NCI-H2171 (cell line): ENCODE measurements around the gene RND3.
A peak's percentile ranks its signal among the peaks of the same experiment; 100 is the strongest.

Source experiments
- DNase-seq: peaks from one replicate; lab custom pipeline; 2025; lab: John Stamatoyannopoulos, UW

The RND3 gene, protein sequence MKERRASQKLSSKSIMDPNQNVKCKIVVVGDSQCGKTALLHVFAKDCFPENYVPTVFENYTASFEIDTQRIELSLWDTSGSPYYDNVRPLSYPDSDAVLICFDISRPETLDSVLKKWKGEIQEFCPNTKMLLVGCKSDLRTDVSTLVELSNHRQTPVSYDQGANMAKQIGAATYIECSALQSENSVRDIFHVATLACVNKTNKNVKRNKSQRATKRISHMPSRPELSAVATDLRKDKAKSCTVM

DNA sequence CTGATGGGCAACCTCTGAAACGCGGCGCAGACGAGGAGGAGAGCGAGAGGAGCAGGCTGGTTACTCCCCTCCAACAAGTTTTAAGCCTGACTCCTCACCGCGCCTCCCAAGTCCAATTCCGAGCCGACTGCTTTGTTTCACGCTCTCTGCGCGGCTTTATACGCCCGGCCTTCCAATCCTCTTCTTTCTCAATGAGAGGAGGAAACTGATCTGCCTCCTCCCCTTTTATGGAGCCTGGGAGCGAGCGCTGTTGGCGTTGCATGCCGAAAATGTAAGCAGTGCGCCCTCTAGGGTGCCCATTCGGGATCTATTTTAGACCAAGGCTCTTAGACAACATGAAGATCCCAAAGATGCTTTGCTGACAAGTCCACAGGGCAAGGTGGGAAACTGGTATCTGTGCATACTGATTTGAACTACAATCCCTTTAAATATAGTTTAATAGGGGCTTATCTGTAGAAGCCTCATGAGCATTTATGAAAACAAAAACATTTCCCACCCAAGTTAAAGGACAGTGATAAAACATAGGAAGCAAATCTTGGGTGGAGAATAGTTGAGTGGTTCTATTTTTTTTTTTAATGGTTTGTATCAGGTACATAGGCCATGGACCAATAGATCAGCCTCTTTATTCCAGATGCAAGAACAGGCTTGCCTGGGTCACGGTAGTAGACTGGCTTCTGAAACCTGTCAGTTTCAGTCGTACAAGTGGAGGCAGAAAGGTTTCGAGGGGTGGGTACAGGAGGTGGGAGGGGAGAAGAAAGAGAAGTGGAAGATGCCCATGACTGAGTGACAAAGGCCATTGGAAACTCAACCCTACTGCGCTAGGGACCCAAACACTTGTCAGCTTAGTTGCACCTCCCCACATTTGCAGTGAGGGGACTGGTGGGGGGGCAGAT lies at the start of gene RND3:
Gene RND3 (minus strand): TSS at position 131 of the 893 bp plus-strand sequence. CDS start 250 bp downstream, outside the sequence.
- peak; percentile 98 for DNase-seq

DNA sequence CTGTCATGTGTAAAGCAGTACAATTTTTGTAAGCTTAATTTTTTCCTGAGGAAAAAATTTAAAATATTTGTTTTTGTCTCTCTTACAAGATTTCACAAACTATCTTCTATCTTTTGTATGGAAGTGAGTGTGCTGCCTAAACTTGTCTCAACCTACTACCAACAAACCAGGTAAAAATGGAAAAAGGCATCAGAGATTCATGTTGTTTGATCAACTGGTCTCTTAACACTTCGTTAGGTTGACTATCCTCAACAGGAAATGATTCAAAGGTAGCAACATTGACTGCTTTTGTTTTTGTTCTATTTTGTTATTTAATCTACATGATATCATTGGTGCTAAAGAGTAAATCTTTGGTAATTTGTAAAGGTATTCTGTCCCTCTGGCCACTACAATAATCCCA lies 47.7 kb upstream of the RND3 start:
- no peak for DNase-seq

DNA sequence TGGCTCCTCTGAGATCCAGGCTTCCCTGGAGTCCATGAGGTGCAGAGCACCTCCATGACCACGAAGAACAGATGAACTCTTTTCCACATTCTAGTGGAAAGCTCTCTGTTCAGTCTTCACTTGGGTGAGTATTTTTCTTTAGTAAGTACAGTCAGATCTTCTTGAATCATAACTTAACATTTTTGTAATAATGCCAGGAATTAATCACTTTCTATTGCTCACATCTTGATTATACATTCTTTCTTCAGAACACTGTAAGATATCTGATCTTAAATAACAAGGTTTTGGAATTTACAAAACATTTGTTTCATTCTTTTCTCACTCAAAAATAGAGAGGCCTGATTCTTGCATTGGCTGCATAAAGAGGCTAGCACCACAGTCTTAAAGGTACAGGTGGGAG lies 45.4 kb upstream of the RND3 start:
- DNase-seq, result no peak

DNA sequence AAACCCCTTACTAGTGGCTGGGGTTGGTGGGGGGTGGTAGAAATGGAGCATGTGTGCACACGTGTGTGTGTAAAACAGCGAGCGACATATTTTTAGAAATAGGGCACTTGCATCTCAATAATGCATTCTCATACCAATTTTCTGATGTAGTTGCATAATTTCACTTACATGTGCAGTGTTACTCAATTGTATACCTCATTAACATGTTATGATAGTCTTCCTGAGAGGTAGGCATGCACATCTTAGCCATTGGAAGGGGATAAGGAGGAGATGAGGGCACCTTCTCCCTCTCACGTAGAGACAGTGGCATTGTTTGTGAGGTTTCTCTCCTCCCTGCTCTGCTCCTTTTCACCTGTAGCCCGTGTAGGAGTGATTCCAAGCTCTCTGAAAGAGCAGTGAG lies 44.6 kb upstream of the RND3 start:
- no peak for DNase-seq

DNA sequence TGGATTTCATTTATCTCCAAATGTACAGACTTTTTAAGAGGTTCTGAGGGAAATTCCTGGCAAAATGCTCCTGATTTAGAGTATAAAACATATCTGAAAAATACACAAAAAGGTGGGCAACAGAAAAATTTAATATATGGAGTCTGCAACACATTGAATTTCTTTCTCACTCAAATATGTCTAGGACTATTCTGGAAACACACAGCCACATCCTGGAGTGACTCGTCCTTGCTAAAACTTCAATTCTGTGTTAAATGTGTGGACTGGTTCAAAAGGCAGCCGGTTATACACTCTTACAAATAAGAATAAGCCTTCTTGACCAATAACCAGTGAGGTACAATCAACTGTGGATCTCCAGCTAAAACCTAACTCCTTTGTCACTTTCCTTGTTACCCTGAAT lies 44.1 kb upstream of the RND3 start:
- no peak for DNase-seq

DNA sequence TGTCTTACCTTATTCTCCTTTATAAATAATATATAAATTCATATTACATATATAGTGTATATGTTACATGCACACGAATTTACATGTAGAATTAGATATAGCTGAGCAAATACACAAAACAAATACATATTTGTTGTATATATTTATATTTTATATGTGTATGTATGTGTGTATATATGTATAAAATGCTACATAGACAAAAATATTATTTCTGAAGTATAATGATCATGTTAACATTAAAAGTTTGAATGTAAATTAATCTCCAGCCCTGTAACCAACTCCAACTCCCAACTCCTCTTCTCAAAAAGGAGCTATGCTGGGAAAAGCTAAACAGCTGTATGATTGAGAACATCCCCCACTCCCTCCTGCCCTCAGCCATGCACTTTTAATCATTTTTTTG lies 42.7 kb upstream of the RND3 start:
- DNase-seq, result no peak

DNA sequence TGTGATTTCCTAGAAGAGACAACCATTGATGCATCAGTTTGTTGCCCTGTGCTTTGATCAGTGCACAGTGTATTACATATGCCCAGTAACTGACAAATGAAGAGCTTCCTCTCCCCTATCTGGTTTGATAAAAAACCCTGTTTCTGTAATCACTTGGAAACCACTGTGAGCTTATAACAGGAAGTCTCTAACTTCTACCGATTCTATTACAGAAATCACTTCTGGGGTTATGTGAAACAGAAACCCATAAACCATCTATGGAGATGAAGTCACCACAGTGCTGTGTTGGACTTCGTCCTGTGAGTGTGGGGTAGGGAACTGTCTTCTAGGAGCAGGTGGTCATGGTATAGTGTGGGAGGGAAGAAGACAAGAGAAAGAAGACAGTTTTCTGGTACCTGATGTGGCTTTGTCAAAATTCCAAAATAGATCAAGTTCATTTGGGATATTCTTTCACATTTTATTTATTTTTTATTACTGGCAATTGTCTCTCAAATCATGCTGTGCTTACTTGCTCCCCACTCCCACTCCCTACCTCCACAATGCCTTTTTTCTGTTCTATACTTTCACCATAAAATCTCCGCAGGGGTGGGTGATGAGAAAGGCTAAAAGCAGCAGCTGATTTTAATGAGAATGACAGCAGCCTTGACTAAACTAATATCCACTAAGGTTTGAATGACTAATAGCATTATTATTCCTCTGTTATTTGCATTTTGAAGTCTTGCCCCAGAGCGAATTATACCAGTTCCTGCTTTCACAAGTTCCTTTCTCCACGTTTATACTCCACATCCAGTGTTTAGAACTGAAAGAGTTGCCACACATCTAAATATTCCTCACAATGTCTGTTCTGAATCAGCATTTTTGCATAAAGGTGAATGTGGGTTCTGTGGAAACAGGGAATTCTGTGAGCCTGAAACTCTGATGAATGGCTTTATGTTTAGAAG lies 41.7 kb upstream of the RND3 start:
- DNase-seq, result no peak

DNA sequence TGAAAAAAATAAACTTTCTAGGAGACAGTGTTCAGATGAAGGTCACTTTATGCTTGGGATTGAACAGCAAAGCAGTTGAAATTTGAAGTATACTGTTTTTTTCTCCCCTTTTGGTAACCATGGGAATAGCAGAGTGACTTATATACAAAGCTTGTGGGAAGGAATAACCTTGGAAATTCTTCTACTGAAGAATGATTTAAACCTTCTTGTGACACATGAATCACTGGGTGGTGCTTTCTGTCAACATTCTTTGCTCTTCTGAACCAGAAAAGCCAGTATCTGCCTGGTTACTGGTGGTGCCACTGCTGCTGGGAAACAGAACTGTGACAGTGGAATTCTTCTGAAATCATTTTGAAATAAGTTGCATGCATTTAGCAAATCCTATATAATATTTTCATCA lies 39.4 kb upstream of the RND3 start:
- no peak for DNase-seq

DNA sequence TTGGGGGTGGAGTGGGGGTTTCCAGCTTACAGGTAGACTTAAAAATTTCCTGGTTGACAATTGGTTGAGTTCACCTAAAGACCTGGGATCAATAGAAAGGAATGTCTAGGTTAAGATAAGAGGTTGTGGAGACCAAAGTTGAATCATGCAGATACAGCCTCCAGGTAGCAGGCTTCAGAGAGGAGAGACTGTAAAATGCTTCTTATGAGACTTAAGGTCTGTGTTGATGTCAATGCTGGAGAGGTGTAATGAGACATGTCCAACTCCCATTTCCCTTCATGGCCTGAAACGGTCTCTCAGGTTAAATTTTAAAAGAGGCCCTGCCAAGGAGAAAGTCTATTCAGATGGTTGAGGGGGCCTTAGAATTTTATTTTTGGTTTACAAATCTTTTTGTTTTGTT lies 38.5 kb upstream of the RND3 start:
- DNase-seq, result no peak

DNA sequence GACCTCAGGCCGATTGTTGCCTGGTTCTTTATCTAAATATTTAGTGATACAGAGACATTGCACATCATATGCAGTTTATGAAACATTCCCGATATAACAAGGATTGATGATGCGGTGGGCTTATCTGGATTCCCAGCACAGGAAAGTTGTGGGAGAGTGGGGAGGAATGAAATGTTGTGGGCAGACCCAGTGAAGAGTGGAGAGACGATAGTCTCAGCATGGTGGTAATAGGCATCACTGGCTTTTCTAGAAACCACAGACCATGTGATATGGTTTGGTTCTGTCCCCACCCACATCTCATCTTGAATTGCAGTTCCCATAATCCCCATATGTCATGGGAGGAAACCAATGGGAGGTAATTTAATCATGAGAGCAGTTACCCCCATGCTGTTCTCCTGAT lies 34.8 kb upstream of the RND3 start:
- DNase-seq, result no peak

DNA sequence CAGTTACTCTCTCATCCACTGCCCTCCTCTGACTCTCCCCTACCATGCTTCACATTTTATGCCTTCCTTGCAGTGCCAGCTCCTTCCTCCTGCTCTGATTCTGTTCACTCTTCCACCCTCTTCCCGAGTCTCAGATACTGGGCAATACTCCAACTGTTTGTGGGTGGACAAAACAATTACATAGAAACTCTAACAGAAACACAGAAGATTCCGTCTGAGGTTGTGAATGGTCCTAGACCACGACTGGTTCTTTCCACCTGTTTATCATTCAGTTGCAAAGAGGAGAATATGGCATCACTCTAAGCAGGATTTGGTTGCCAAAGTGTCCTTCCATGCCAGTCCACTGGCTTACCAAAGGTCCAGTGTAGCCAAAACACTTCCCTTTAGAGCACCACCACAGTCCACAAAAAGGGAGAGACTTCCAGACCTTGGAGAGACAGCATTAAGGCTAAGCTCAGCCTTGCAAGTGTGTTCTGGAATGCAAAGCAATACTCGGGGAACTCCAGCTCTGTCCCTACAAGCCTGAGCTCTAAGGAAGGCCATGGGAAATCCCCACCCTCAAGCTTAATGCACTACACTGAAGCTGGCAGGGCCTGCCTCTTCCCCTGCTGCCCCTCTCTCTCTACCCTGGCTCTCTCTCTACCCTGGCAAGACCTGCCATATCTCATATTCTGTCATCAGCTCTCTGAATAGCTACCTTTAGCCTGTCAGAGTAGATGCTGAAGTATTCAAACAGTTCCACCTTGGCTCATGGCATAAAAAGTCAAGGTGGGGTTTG lies 33.6 kb upstream of the RND3 start:
- DNase-seq, result no peak

DNA sequence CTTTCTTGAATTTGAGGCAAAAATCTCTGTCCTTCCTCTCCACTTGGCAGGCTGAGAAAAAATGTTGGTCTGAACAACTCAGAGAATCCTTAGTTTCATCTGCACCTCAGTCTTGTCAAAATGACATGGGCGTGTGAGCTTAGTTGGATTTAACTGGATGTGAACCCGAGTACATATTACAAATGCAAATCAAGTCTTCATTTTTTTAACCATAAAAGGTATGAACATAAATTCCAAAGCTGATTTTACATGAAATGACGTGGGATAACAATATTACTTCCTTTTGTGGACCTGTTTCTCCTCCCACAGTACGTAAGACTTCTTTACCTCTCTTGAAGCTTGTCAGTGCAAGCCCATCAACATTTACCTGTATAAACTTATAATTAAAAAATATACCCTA lies 32.6 kb upstream of the RND3 start:
- DNase-seq, result no peak

DNA sequence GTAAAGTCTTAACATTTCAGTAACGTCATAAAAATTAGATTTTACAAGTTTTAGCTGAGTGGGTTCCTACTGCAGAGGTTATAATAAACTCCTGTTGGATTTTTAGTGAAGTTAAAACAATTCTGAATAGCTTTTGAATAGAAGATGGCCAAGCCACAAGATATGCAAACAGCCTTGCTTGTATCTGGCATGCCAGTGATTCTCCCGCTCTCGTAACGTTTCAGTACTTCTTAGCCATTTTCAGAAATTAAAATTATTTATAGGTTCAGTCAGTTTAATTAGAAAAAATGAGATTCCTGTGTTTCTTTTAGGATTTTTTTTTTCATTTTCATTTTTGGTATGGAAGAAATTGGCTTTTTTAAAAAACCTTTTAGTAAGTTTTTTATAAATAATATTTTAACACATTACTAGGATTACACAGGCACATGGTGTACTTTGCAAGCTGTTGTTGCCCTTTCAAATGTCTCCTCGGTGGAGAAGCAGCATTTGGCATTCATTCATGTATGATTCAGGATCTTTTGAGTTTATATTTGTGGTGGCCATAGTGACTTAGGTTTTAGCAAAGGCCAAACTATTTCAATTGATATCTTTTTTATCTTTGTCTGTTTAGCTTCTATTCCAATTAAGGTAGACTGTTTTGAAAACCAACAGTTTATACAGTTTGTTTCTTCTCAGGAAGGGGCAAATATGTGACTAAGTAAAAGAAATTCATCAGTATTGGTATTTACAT lies 30.6 kb upstream of the RND3 start:
- DNase-seq, result no peak

DNA sequence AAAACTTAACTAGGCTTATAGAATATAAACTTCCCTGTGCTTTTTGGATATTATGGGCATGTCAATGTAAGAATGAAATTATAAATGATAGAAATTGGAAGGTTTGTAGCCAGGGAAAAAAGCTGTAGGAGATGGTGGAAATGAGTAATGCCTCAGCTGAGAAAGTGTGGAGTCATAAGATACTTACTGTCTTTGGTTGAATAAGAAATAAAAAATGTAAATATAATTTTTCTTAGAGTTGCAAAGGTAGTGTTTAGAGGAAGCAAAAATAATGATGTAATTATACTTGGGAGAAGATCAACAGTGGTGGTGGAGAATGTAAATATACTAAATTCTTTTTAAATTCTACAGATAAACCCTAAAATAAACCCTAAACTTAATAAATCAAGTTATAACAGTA lies 26.2 kb upstream of the RND3 start:
- DNase-seq, result no peak

DNA sequence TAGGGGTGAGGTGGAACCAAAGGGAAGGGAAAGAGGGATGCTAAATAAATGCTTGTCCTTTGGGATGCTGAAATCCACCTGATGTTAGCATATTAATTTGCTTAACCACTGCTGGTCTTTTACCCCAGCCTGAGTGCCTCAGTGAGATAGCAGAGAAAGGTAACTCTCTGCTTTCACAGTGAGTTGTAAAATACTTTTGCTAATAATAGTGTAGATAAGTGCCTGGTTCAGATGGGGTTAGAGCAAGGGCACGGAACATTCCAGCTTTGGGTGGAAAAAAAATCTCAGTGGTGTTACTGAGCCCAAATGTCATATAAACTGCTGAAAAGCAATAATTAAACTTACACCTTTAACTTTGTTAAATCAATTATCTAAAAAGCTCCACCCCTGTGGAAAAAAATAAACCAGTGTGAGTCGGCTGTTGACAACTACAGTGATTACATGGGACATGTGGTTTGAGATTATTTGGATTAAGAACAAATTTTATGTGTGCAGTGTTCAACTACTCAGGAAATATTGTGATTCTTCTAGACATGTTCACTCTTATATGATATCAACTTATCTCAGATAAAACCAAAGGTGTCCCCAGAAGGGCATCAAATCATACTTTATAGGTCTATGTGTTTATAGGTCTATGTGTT lies 21.1 kb upstream of the RND3 start:
- no peak for DNase-seq

DNA sequence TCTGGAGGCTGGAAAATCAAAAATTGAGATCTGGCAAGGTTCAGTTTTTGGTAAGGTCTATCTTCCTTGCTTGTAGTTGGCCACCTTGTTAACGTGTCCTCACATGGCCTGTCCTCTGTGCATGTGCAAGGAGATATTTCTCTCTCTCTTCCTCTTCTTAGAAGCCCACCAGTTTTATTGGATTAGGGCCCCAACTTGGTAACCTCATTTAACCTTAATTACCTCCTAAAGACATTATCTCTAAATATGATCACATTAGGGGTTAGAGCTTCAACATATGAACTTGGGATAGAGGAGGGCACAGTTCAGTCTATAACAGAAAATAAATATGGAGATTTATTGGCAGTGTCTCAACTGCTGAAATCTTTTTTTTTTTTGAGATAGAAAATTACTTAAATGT lies 19.6 kb upstream of the RND3 start:
- DNase-seq, result no peak

DNA sequence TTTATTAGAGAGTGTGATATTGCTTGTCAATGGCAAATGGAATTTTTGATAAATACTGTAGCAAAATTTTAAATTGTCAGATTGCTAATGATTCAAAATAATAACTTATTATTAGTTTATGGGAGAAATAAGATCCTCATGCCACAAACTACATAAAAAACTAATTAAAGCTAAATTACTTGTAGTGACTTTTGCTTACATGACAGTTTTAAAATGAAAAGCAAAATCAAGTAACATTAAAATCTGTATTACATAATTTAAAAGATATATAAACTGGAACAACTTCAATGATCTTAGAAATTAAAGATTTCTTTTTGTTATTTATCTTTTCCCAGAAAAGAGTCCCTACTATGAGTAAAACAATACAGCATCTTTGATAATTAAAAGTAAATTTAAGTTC lies 17.7 kb upstream of the RND3 start:
- DNase-seq, result no peak

DNA sequence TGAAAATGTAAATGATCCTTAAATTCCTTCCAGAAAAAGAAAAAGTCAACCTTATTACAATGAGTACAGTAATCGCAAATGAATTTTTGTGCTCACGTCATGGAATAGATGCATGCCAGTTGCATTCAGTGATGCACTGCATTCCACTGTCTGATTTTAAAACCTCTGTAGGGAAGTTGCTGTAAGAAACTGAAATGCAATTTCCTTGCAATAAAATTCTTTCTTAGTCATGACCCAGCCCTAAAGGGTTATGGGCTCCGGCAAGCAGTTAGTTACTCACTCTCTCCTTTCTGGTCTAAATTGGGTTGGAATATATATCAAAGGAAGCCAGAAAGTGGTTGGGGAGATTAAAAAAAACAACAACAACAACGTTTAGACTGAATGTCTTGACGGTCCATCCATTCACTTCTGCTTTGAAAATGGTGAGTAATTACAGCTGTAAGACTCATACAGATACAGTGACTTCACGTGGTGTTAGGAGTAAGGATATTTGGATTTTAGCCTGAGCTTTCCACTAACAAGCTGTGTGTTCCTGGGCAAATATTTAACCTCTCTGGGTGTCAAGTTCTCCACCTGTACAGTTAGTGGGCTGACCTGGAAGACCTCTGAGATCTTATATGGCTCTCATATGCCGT lies 8.6 kb upstream of the RND3 start:
- DNase-seq, result no peak

DNA sequence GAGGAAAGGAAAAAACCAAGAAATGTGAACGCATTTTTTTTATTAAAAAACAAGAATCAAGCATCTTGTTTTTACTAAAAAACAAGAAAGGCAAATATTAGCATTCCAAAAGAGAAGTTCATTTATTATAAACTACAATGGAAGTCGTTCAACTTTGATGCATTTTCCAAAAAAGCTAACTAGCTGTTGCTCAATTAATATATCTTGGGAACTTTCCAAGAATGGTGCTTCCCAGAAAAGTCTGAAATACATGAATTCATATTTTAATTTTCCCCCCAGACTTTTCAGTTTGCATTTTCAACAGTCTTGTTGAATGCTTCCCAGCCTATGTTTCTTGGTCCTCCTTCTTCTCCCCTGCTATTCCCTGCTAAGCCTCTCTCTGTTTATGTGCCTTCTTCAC lies 7.5 kb upstream of the RND3 start:
- no peak for DNase-seq
